GM21619 (cell line): Measurements from ENCODE around the gene SHISA7.
"Not testable (repeated sequence)": the region's sequence is repeated elsewhere in the genome, so short reads cannot be mapped to it uniquely, and the experiment has no call there.

Experiments used
- ATAC-seq: cut with Tn5 transposase; IDR thresholded peaks from one replicate; pipeline ENCODE4 v1.9.1; 2021; ENCODE audit not compliant: unreplicated experiment

The SHISA7 gene

DNA sequence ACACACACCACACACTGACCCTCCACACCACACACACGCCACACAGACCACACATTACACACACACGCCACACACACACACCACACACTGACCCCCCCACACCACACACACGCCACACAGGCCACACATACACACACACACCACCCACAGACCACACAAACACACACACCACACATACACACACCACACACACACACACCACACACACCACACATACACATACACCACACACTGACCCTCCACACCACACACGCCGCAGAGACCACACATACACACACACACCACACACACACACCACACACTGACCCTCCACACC, 5.0 kb upstream of the SHISA7 start:
- not testable (repeated sequence) for ATAC-seq

- no peak for ATAC-seq
Observed at GRCh38 chr19:55447421-55448174, 4.5 kb upstream of the SHISA7 start.

DNA sequence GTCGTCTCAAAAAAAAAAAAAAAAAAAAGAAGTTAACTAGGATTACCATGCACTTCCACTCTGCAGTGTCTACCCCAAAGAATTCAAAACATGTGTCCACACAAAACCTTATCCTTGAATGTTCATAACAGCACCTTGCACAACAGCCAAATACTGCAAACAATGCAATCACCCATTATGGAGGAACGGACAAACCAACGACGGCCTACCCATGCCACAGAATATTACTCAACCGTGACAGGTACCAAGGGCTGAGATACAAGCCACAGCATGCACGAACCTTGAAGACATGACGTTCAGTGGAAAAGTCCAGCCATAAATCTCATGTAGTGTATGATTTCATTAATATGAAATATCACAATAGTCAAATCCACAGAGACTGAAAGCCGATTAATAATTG, 3.0 kb upstream of the SHISA7 start:
- no peak for ATAC-seq

GRCh38 chr19:55444646-55445045, 1.5 kb upstream of the SHISA7 start:
- no peak for ATAC-seq

- ATAC-seq: no peak
Observed at GRCh38 chr19:55443824-55444480, 852 bp upstream of the SHISA7 start.

DNA sequence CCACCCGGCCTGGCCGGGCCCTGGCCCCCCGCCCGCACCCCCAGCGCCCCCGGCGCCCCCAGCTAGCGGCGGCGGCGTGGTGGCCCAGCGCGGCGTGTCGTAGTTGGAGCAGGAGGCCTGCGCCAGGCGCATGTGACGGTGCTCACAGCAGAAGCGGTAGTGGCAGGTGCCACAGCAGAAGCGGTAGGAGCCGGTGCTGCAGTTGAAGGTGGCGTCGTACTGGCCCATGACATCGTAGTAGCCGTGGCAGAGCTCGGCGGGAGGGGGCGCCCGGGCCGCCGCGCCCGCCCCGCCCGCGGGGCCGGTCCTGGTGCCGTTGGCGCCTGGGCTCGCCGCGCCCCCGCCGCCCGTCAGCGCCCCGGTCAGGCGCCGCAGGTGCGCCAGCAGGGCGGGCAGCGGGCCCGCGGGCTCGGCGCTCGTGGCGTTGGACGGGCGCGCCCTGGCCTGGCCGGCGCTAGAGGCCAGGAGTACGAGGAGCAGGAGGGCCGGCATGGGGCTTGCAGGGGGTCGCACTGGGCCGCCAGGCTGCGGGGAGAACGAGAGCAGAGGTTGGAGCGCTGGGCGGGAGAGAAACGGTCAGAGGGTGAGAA, 633 bp downstream of the SHISA7 start:
- ATAC-seq: no peak

DNA sequence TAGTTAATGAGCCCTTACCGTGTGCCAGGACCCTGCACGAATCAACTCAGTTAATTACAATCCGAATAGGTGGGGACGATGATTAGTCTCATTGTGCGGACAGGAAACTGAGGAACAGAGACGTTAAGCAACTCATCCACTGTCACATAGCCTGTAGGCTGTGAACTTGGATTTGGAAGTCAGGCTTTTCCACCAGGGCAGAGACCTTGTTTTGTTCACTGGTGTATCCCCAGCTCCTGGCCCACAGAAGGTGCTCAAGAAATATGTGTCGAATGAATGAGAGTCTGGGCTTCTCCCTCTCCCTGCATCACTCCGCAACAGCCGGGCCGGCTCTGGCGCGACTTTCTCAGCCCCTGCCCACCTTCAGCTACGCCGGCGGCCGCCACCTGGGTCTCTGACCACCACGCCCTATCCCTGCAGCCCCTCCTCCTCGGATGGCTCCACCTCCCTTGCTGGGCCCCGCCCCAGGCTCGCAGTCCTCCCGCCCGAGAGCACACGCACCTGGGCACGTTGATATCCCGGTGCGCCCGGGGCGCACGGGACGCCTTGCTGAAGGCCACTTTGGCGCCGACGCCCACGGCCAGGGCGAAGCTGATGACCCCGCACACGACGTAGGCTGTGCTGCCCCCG, 1.3 kb downstream of the SHISA7 start:
- no peak for ATAC-seq

GRCh38 chr19:55441319-55441691, 1.8 kb downstream of the SHISA7 start:
- ATAC-seq: no peak

DNA sequence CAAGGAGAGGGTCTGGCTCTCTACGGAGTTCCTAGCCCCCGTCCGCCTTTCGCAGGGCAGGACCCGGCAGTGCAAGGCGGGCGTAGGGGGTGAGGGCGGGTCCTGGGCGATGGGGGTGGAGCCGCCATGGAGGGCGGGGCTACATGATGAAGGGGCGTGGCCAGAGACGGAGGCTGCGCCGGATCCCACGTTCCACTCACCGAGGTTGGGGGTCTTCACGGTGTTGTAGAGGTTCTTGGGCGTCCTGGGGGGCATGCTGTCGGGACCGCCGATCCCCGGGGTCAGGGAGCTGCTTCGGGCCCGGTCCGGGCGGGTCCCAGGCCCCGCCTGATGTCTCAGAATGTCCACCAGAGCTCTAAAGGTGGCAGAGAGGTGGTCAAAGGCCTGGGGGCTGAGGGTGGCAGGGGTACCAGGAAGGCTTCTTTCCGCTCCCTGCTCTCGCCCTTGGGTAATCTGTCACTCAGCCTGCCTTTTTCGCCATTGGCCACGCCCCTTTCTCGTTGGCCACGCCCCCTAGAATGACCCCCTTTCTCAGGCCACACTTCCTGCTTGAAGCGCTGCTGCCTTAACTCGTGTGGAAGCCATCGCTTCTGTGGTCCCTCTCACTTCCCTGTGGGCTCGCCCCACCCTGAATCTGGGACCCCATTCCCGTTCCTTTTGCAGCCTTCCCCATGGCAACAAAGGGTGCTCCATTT, 2.5 kb downstream of the SHISA7 start:
- ATAC-seq: no peak

DNA sequence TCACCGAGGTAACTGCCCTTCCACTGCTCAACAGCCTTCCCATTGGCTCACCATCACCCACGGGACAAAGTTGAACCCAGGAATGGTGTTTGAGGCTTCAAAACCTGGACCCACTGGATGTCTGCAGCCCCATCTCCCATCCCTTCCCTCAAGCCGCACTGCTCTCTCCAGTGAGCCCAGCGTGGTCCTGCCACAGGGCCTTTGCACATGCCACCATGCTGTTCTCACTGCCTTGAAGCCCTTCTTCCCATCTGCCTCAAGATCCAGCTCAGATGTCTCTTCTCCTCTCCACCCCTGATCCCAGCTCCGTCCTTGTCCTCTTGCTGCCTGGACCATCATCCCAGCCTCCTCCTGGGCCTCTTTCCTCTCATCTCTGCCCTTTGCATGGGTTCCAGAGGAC, 4.0 kb downstream of the SHISA7 start:
- ATAC-seq: no peak

DNA sequence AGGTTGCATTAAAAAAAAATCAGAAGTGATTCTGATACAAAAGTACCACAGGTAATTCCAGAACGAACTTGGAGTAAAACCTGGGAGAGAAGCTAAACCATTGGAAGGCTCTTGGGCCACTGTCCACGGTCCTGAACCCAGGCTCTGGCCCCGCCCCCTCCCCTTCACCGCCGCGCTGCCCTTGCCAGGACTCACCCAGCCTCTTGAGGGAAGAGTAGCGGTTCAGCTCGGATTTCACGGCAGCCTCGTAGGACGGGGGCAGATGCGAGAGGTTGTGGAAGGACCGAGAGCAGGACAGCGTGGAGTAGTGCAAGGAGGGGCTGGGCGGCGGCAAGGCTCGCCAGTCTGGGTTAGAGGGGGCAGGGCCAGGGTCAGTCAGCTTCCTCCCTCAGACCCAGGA, 5.7 kb downstream of the SHISA7 start:
- ATAC-seq: no peak

GRCh38 chr19:55436847-55437246, 6.3 kb downstream of the SHISA7 start:
- ATAC-seq: no peak

DNA sequence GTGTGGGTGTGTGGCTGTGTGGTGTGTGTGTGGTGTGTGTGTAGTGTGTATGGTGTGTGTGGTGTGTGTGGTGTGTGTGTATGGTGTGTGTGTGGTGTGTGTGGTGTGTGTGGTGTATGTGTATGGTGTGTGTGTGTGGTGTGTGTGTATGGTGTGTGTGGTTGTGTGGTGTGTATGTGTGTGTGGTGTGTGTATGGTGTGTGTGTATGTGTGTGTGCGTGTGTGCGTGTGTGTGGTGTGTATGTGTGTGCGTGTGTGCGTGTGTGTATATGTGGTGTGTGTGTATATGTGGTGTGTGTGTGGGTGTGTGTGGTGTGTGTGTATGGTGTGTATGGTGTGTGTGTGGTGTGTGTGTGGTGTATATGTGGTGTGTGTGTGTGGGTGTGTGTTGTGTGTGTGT, 8.1 kb downstream of the SHISA7 start:
- ATAC-seq: no peak

DNA sequence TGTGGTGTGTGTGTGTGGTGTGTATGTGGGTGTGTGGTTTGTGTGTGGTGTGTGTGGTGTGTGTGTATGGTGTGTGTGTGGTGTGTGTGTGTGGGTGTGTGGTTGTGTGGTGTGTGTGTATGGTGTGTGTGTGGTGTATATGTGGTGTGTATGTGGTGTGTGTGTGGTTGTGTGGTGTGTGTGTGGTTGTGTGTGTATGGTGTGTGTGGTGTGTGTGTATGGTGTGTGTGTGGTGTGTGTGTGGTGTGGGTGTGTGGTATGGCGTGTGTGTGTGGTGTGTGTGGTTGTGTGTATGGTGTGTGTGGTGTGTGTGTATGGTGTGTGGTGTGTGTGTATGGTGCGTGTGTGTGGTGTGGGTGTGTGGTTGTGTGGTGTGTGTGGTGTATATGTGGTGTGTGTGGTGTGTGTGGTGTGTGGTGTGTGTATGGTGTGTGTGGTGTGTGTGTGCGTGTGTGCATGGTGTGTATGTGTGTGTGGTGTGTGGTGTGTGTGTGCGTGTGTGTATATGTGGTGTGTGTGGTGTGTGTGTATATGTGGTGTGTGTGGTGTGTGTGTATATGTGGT, 8.7 kb downstream of the SHISA7 start:
- ATAC-seq: no peak

DNA sequence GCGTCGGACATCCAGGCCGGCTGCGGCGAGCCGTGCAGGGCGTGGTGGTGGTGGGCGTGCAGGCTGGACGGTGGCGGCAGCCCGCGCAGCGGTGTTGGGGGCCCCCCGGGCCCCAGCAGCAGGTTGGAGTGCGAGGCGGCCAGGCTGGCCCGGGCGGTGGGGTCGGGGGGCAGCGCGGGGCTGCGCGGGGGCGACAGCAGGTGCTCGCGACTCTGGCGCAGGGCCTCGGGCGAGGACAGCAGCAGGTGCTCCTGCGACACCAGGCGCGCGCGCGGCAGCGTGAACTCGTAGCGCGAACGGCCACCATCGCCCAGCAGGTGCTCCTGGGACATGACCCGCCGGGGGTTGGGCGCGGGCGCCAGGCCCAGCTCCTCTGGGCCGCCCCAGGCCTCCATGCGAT, 9.8 kb downstream of the SHISA7 start:
- no peak for ATAC-seq

- no peak for ATAC-seq
Observed at GRCh38 chr19:55432241-55432959, 10.7 kb downstream of the SHISA7 start.

DNA sequence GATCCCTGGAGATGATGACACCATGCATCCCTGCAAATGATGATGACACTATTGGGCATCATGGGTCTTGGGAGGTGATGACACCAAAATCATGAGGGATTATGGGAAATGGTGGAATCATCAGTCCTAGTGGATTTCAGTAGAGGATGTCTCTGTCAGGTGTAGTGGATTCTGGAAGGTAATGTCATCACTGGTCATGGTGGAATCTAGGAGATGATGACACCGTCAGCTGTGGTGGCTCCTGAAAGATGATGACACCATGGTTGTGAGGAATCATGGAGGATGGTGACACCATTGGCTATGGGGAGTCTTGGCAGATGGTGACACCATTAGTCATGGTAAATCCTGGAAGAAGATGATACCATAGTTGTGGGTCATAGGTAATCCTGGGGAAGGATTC, 11.9 kb downstream of the SHISA7 start:
- no peak for ATAC-seq

GRCh38 chr19:55426042-55426441, 17.1 kb downstream of the SHISA7 start:
- ATAC-seq: no peak

DNA sequence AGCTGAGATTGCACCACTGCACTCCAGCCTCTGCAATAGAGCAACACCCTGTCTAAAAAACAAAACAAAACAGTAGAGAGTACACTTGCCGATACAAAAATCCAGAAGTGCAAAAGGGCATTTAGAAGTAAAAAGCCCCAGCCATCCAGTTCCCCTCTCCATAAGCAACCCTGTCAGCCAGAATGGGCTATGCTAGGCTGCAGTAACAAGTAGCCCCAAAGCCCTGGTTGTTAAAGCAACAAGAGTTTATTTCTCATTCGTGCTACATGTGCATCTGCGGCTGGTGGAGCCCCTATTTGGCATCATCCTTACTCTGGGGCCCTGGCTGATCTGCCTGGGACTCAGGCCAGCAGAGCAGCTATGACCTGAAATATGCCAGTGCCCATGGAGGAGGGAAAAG, 18.6 kb downstream of the SHISA7 start:
- no peak for ATAC-seq

- ATAC-seq: no peak
Observed at GRCh38 chr19:55423225-55424005, 19.7 kb downstream of the SHISA7 start.
